ENCODE results near the gene MRGPRF. TPM values are rescaled to one million over a fixed set of nuclear protein-coding genes. Genes with fewer than 3 reads are reported as not detected.

The MRGPRF gene
- polyA plus RNA-seq, 1 of the 3 experiments (the other 2 are of a cell fraction): 0.18 TPM

DNA sequence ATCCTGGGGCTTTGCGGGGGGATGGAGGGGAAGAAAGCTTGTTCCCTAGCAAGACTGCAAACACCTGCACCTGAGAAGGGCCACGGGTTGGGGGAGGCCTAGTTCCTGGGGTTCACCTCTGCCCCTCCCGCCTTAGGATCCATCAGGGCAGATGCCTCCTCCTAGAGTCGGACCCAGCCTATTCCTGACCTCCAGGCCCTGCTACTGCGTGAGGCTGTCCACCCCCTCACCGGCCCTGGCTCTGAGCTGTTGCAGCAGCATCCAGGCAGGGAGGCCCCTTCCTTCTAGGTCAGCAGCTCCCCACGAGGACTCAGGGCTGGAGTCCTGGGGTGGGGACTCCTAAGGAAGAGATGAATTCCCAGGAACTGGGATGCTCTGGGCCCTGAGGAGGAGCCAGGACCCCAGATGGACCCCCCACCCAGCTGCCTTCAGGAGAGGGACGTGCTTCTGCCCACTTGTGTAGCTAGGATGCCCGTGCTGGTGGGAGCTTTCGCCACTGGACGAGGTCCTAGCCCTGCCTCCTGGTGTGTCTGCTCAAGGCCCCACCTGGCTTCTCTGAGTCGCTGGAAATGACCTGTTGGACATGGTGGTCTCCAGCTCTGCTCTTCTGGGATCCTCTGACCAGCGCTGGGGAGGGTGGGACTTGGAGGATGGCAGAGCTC, 10.3 kb downstream of the MRGPRF start:
- Histone ChIP-seq H3K4me2 (no peak overlapping the region), H3K9ac (no peak overlapping the region), H3F3A (replicated peaks; ENCODE audit: insufficient read depth) (no peaks in the 10 kb centered on the region), H2AFZ (ENCODE audit: low read depth) (no peak overlapping the region), H3K27ac (ENCODE audit: low read depth in 2 of 2, low read length in 1 of 2) (no peak overlapping the region), H3K9me3 (no peaks in the 10 kb centered on the region), H3K27me3 (ENCODE audit: insufficient read depth) (no peaks in the 10 kb centered on the region), H3K9me2 (no peaks in the 10 kb centered on the region), H3K4me3 (ENCODE audit: low read depth in 2 of 2, low read length in 1 of 2) (no peak overlapping the region), H3K4me1 (ENCODE audit: control insufficient read depth in 1 of 2, insufficient read depth in 2 of 2, low read depth in 1 of 2, low read length in 1 of 2) (peaks cover 14 to 31% of the 10 kb centered on the region in 2 experiments), H3K36me3 (replicated peaks in 1 of 2; ENCODE audit: control insufficient read depth in 1 of 2, insufficient read depth in 2 of 2, low read length in 1 of 2) (no peaks in the 10 kb centered on the region), H3K79me2 (ENCODE audit: insufficient read depth) (no peaks in the 10 kb centered on the region), H4K20me1 (ENCODE audit: insufficient read depth) (no peaks in the 10 kb centered on the region)
- CTCF ChIA-PET: interaction anchor here (0.6 to 3.9 kb wide), 4 partner anchors 9 to 158 kb away, joined by 3 to 26 read pairs (median 16); partner anchors contain the start of gene MRGPRF
- WGBS (ENCODE audit: low lambda C conversion rate): 76% methylated on average over 5 of the region's 13 CpGs
- no peak for TF ChIP-seq EZH2phosphoT487 (IDR thresholded peaks at IDR 0.05; ENCODE audit: borderline replicate concordance, low read depth)
- TF ChIP-seq YY1 (IDR thresholded peaks at IDR 0.05; ENCODE audit: low read depth): no peak
- no peak for TF ChIP-seq RXRA (IDR thresholded peaks at IDR 0.05; ENCODE audit: borderline replicate concordance, low read depth)
- TF ChIP-seq, protein P1, sequence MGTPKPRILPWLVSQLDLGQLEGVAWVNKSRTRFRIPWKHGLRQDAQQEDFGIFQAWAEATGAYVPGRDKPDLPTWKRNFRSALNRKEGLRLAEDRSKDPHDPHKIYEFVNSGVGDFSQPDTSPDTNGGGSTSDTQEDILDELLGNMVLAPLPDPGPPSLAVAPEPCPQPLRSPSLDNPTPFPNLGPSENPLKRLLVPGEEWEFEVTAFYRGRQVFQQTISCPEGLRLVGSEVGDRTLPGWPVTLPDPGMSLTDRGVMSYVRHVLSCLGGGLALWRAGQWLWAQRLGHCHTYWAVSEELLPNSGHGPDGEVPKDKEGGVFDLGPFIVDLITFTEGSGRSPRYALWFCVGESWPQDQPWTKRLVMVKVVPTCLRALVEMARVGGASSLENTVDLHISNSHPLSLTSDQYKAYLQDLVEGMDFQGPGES (IDR thresholded peaks at IDR 0.05; ENCODE audit: low read depth, low read length): no peak
- no peak for TF ChIP-seq NRF1 (IDR thresholded peaks at IDR 0.05; ENCODE audit: low read depth, low read length)
- TF ChIP-seq EP300 (IDR thresholded peaks at IDR 0.05; ENCODE audit: borderline replicate concordance in 1 of 2, low read depth in 1 of 2, low read length in 1 of 2): no peak
- DNase-seq: no peak
- POLR2A ChIA-PET: no interaction called here

DNA sequence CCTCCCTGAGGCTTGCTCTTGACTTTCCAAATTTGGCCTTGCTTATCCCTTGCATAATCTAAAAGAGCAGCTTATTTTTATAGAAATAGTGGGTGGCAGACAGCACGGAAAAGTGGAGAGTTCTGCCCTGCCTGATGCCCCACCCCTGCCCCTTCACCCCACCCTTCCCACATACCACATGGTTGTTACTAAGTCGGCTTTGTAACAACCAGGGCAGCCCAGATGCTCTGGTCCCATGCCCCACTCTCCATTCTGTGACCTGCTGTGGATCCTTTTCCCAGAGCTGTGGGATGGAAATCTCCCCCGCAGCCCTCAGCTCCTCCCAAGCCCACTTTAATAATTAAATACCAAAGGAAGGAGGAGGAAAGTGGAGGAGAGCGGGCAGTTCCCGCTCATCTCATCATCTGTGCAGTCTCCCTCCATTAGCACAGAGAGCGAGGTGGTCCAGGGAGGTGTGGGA, 10.9 kb downstream of the MRGPRF start:
- H3K36me3 ChIP-seq (replicated peaks in 1 of 2; ENCODE audit: control insufficient read depth in 1 of 2, insufficient read depth in 2 of 2, low read length in 1 of 2): no peaks in the 10 kb centered on the region
- H4K20me1 ChIP-seq (ENCODE audit: insufficient read depth): no peaks in the 10 kb centered on the region
- CTCF ChIA-PET: interaction anchor here (0.9 to 3.9 kb wide), 4 partner anchors 10 to 1064 kb away, joined by 3 to 26 read pairs (median 16); partner anchors contain the start of gene MRGPRF
- H3K27ac ChIP-seq (ENCODE audit: low read depth in 2 of 2, low read length in 1 of 2): no peak overlapping the region
- no peaks in the 10 kb centered on the region for H3K79me2 ChIP-seq (ENCODE audit: insufficient read depth)
- no peaks in the 10 kb centered on the region for H3K9me3 ChIP-seq
- H3K9ac ChIP-seq: no peak overlapping the region
- POLR2A ChIA-PET: no interaction called here
- no peaks in the 10 kb centered on the region for H3K27me3 ChIP-seq (ENCODE audit: insufficient read depth)
- 83% methylated on average over 6 of the region's 6 CpGs for WGBS (ENCODE audit: low lambda C conversion rate)
- no peak overlapping the region for H2AFZ ChIP-seq (ENCODE audit: low read depth)
- no peak overlapping the region for H3K4me3 ChIP-seq (ENCODE audit: low read depth in 2 of 2, low read length in 1 of 2)
- no peak overlapping the region for H3K4me2 ChIP-seq
- no peaks in the 10 kb centered on the region for H3K9me2 ChIP-seq
- TF ChIP-seq EP300 (IDR thresholded peaks at IDR 0.05; ENCODE audit: borderline replicate concordance in 1 of 2, low read depth in 1 of 2, low read length in 1 of 2) (no peak), RAD21 (IDR thresholded peaks at IDR 0.05; ENCODE audit: low read length) (no peak), YY1 (IDR thresholded peaks at IDR 0.05; ENCODE audit: low read depth) (no peak)
- TF ChIP-seq, protein P2, sequence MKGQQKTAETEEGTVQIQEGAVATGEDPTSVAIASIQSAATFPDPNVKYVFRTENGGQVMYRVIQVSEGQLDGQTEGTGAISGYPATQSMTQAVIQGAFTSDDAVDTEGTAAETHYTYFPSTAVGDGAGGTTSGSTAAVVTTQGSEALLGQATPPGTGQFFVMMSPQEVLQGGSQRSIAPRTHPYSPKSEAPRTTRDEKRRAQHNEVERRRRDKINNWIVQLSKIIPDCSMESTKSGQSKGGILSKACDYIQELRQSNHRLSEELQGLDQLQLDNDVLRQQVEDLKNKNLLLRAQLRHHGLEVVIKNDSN (IDR thresholded peaks at IDR 0.05; ENCODE audit: borderline replicate concordance, low read depth): no peak
- TF ChIP-seq, protein P3, sequence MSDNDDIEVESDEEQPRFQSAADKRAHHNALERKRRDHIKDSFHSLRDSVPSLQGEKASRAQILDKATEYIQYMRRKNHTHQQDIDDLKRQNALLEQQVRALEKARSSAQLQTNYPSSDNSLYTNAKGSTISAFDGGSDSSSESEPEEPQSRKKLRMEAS (IDR thresholded peaks at IDR 0.05; ENCODE audit: low read depth): no peak
- H3K4me1 ChIP-seq (ENCODE audit: control insufficient read depth in 1 of 2, insufficient read depth in 2 of 2, low read depth in 1 of 2, low read length in 1 of 2): peaks cover 14 to 36% of the 10 kb centered on the region in 2 experiments
- no peak for DNase-seq
- no peaks in the 10 kb centered on the region for H3F3A ChIP-seq (replicated peaks; ENCODE audit: insufficient read depth)

Data from SK-N-SH (cell line).